GDM1 (cell line): ENCODE results near the gene CCDC30.

Experiments used
- DNase-seq: peaks from one replicate; lab custom pipeline; 2025; lab: John Stamatoyannopoulos, UW

Gene CCDC30

DNA sequence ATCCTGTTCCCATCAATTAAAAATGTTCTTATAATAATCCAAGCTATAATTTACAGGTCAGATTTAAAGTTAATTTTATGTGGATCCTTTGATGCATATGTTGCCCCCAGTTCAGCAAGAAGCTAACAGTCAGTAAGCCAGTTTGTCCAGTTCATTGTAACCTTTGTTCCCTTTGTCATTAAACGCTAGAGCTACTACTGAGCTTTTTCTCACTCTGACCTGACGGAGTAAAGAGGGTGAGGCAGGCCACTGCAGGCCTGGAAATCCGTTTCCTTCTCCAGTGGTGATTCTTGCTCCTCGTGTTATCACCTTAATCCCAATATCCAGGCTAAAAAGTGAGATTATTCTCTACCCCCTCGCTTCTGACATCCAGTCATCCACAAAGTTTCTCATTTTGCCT lies 229.4 kb downstream of the CCDC30 start:
- no peak for DNase-seq

GRCh38 chr1:42692911-42693310 lies 229.8 kb downstream of the CCDC30 start:
- DNase-seq = no peak

DNA sequence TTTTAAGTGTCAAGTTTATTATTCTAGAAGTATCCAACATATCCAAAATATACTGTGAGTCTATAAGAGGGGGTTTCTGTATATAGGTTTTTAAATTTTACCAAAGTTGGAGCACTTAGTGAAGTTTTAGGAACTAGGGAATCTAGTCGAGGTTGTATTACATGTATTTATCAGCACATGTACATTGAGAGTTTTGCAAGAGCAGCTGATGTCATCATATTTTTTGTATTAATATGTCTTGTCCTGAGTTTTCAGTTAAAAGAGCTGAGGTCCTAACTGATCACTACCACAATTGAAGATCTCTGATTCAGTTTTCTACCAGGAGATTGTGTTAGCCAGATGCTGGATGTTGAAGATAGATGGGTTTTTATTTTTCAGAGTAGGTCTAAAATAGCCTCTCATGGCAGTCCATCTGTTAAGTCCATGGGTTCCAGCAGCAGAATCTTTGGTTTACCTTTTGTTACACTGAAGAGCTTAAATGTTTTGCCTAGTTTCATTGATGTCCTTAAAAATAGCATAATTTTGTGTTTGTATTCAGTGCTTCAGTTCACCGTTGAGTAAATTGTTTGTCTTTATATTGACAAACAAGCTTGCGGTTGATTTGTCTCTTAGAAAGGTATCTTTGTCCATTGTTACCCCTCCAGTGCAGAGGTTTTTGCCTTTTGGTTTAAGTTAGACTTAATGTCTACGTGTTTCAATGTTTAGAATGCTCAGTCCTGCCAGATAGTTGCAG lies 235.2 kb downstream of the CCDC30 start:
- DNase-seq = no peak

DNA sequence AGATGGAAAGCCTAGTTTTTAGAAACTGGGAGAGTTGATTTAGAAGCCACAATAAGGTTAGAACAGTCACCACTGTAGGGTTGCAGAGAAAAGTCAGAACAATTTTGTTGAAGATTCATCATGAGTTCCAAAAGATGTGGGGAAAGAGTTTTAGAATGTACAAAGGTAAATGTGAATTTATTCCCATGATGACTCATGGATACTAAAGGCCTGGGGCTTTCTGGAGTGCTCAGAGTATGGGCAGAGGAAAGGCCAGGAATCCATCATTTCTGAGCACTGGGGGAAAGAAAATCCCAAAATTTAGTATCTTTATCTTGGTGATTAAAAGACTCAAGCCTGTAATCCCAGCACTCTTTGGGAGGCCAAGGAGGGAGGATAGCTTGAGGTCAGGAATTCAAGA lies 236.9 kb downstream of the CCDC30 start:
- DNase-seq = no peak

DNA sequence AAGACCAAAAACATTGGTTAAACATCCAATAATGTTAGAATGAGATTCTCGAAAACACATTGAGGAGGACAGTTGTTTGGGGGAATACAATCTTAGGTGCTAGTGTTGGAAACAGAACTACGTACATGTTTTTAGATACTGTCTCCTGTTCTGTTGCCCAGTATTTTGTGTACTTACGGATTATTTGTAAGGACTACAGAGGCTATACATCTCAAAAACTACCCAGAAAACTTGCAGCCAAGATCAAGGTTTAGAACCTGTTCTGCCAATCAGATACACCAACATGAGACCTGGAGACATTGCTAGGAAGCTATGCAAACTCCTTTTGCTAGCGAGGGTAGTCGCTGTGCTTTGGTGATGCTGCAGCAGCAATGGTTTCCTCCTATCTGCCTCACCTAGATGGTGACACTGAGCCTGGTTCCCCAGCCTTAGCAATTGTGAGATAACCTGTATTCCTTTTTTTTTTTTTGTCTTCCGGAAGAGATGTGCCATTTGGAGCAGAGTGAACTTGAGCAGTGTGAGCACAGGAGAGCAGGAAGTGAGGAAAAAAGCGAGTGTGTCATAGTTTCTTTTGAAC lies 240.9 kb downstream of the CCDC30 start:
- DNase-seq = no peak
